PC-3 (cell line): ENCODE data around the gene POMC.

Source experiments
- EZH2 ChIP-seq: fragments of 300-600 bp; sonication (generic); IDR thresholded peaks from one replicate; pipeline ENCODE4 v1.6.1; 2017; ENCODE audit warnings: antibody characterized with exemption, mild to moderate bottlenecking, low read length; ENCODE audit not compliant: unreplicated experiment
- EZH2phosphoT487 ChIP-seq: fragments of 300-600 bp; sonication (generic); IDR thresholded peaks from 2 replicates; pipeline ENCODE4 v1.6.1; 2018; ENCODE audit warnings: mild to moderate bottlenecking, antibody characterized with exemption, low read length, borderline replicate concordance
- TF ChIP-seq, protein P1 (sequence below): fragments of 300-600 bp; sonication (generic); conservative IDR thresholded peaks from 2 replicates; pipeline ENCODE4 v1.5.1; 2017; ENCODE audit warnings: antibody characterized with exemption, low read depth, mild to moderate bottlenecking, low read length

DNA sequence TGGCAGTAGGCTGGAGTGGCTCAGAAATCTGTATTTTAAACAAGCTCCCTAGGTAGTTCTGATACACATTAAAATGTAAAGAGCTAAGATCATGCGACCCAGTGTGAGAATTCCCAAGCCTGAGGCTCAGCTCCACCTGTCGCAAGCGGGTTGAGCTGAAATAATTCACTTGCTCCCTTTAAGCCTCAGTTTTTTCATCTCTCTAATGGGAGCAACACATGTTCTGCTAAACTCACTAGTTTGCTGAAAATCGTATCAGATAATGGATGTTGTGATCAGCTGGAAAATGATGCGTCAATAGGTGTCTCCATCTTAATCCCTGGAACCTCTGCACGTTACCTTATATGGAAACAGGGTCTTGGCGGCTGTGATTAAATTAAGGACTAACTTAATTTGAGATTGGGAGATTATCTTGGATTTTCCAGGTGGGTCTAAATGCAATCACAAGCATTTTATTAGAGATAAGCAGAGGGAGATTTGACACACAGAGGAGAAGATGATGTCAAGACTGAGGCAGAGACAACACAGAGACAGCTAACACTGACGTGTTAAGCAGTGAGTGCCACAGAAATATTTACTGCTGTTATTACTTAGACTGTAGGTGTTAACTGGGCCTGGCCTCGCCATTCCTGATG is 53.0 kb downstream of the POMC start:
- TF ChIP-seq, protein P1, sequence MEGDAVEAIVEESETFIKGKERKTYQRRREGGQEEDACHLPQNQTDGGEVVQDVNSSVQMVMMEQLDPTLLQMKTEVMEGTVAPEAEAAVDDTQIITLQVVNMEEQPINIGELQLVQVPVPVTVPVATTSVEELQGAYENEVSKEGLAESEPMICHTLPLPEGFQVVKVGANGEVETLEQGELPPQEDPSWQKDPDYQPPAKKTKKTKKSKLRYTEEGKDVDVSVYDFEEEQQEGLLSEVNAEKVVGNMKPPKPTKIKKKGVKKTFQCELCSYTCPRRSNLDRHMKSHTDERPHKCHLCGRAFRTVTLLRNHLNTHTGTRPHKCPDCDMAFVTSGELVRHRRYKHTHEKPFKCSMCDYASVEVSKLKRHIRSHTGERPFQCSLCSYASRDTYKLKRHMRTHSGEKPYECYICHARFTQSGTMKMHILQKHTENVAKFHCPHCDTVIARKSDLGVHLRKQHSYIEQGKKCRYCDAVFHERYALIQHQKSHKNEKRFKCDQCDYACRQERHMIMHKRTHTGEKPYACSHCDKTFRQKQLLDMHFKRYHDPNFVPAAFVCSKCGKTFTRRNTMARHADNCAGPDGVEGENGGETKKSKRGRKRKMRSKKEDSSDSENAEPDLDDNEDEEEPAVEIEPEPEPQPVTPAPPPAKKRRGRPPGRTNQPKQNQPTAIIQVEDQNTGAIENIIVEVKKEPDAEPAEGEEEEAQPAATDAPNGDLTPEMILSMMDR = no peak
- no peak for TF ChIP-seq EZH2
- TF ChIP-seq EZH2phosphoT487 = no peak
